GM21825 (cell line): ENCODE measurements around the gene KRCC1.

Source experiments
- ATAC-seq: cut with Tn5 transposase; IDR thresholded peaks from one replicate; pipeline ENCODE4 v1.9.1; 2021; ENCODE audit warnings: mild to moderate bottlenecking, moderate library complexity; ENCODE audit not compliant: unreplicated experiment

The KRCC1 gene

GRCh38 chr2:88078643-88079172, 23.1 kb upstream of the KRCC1 start:
- ATAC-seq = no peak

DNA sequence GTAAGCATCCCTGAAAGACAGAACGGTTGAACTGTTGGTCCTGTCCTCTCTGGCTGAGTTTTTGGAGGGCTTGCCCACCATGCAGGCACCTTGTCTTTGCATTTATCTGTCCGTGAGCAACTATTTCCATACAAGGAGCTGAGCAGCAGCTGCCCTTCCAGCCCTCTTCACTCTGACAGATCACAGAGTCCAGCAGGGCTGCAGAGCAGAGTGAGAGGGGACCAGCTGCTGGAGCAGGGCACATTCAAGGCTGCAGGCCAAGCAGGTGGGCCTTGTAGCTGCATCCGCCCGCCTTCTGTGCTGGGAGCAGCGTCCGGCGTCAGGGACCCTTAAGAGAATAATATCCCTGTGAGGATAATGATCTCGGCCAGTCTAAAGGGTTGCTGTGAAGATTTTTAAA, 21.5 kb upstream of the KRCC1 start:
- no peak for ATAC-seq

- no peak for ATAC-seq
Measured at GRCh38 chr2:88074854-88075292, 19.3 kb upstream of the KRCC1 start.

DNA sequence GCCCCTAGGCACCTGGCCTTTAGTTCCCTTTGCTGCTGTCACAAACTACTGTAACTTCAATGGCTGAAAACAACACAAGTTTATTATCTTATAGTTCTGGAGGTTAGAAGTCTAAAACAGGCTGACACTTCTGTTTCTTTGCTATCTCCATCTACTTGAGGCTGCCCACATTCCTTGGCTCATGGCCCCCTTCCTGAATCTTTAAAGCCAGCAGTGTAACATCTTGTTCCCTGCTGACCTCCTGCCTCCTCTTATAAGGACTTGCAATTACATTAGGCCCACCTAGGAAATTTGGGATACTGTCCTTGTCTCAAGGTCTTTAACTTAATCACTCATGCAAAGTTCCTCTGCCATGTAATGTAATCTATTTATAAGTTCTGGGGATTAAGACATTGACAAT, 18.6 kb upstream of the KRCC1 start:
- ATAC-seq = no peak

- no peak for ATAC-seq
Measured at GRCh38 chr2:88071365-88071764, 15.8 kb upstream of the KRCC1 start.

GRCh38 chr2:88070055-88070454, 14.5 kb upstream of the KRCC1 start:
- no peak for ATAC-seq

DNA sequence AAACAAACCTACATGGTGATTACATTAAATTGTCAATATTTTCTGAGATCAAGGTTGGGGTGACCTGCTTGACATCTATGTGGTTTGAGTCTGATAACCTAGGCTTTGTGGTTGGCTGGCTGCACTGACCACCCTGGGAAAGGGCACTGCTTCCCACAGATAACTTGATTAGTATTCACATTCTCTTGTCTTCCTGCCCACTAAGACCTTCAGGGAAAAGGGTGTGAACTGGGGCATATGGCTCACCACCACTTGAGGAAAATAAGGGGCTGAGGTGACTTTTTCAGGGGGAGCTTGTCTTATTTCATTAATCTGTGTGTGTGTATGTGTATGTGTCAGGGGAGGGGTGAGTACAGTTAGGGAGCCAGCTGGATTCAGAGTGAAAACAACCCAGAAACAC, 13.5 kb upstream of the KRCC1 start:
- ATAC-seq = no peak

DNA sequence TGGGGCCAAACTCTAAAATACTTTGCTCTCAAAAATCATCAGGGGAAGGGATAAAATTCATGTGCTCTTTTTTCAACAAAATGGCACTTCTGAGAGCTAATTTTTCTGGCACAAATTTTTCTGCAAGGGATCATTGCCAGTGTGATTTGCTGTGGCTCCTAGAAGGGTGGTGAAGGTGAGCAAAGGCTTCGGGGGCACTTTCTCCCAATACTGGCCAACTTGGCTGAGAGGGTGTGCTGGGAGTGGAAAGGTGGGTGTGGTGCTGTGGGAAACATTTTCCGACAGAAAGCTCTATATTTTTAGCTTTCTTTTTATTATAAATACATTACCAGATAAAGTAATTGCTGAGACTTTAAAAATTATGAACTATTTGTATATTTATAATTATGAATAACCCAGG, 12.5 kb upstream of the KRCC1 start:
- ATAC-seq = no peak

DNA sequence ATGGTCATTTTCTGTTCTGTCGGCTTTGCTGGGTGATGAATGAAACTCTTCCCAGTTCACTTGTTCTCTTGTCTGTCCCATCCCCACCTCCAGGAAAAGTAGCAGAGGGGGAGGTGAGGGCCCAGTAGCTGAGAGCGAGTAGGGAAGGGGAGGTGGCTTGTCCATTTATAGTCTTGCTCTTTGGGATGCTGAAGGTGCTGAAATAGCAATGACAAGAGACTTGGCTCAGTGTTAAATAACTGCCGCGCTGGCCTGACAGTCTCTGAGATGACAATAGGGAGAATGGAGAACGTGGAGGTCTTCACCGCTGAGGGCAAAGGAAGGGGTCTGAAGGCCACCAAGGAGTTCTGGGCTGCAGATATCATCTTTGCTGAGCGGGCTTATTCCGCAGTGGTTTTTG, 12.0 kb upstream of the KRCC1 start, which contains the start of gene SMYD1:
TSS of gene SMYD1 (plus strand) at position 228 of the 400 bp plus-strand sequence. CDS start at position 268, 40 bp downstream.
- no peak for ATAC-seq

DNA sequence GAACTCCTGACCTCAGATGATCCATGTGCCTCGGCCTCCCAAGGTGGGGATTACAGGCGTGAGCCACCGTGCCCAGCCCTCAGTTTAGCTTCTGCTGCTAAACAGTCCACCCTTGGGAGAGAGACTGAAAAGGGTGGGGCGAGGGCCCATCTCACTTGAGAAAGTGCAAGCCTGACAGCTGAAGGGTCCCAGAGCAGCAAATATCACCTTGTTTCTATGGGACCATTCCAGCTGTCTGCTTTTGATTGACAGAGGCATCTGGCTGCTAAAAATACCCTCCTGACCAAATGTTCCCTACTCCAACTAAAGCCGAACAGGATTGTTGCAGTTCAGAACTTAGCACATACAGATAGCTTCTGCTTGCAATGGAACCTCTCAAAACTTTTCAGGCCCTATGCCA, 11.6 kb upstream of the KRCC1 start:
- ATAC-seq = no peak

GRCh38 chr2:88066543-88066942, 11.0 kb upstream of the KRCC1 start:
- no peak for ATAC-seq

- ATAC-seq = no peak
Measured at GRCh38 chr2:88061295-88061694, 5.7 kb upstream of the KRCC1 start.

GRCh38 chr2:88060907-88061275, 5.3 kb upstream of the KRCC1 start:
- no peak for ATAC-seq

DNA sequence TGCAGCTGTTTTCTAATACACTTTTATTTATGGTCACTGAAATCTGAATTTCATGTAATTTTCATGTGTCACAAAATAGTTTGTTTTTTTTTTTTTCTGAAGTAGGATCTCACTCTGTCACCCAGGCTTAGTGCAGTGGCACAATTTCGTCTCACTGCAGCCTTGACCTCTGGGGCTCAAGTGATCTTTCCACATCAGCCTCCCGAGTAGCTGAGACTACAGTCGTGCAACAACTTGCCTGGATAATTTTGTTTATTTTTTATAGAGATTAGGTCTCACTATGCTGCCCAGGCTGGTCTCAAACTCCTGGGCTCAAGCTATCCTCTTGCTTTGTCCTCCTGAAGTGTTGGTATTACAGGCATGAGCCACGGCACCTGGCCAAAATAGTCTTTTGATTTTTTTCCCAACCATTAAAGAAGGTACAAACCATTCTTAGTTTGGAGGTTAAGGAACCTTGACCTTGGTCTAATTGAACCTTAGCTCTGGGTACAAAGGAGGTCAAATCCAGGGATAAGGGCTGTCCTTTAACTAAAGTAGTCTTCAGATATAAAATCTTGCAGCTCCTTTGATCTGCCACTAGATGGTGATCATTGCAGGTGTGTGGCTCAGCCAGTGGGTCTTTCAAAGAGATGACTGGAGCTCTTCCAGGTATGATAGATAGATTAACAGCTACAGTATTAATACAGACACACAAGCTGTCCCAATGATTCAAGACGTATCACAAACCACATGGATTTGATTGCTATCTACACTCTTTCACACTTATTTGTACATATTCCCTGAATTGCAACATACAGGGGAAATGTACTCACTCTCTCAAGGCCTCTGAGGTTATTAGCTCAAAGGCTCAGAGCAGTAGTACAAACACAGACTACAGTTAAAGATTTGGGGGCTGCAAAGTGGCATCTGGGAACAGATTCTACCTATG, 4.7 kb upstream of the KRCC1 start:
- no peak for ATAC-seq

DNA sequence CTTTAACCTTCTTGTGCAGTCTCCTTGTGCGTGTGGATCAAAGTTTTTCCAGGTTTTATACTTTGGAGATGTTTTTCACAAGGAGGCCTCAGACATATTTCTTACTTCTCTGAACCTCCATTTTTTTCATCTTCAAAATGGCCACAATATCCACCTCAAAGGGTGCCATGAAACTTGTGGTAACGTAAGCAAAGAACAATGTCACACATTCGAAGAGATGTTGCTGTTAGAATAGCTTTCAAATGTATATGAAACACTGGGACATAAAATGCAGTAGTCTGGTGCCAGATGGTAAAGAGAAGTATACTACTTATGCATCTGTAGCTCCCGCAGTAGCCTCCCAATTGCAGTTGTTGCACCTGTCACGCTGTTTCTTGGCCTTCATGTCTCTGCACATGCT, 2.6 kb upstream of the KRCC1 start:
- no peak for ATAC-seq

- no peak for ATAC-seq
Measured at GRCh38 chr2:88057437-88057844, 1.9 kb upstream of the KRCC1 start.

GRCh38 chr2:88054782-88055370, 707 bp downstream of the KRCC1 start:
- no peak for ATAC-seq

- no peak for ATAC-seq
Measured at GRCh38 chr2:88053934-88054781, 1.4 kb downstream of the KRCC1 start.

GRCh38 chr2:88053296-88053695, 2.3 kb downstream of the KRCC1 start:
- ATAC-seq = no peak

DNA sequence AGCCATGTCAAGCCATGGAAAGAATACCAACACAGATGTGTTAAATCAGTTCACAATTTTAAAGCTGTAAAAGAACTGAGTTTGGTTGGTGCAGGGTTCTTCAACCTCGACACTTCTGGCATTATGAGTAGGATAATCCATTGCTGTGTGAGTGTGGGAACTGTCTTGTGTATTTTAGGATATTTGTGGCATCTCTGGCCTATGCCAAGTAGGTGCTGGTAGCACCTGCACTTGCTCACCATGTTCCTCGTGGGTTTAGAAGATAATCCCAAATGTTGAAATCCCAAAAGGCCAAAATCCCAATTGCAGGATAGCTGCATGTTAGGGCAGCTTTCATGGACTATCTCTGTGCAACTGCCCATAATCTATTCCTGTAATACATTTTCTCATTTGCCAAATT, 3.8 kb downstream of the KRCC1 start:
- ATAC-seq = no peak

DNA sequence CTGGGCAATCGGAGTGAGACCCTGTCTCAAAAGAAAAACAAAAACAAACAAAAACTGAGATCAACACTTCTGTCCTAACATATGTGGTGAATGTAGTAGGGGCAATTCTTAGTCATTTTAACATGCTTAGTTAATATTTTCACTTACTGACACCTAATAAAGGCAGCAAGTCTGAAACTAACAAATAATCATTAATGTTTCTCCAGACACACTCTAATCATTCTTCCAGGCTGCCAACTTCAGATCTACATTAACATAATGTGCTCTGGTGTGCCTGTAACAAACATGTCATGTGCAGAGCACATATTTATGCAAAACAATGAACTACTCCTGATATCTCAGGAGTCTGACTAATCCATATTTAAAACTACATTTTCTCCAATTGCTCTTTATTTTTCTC, 6.0 kb downstream of the KRCC1 start:
- ATAC-seq = no peak
